IPS DF 6.9 (cell line): ENCODE data around the gene SLC23A2.
"Not testable (repeated sequence)": the region's sequence is repeated elsewhere in the genome, so short reads cannot be mapped to it uniquely, and the experiment has no call there.

Experiments
- DNase-seq: peaks from one replicate; pipeline ENCODE4 v3.0.0-alpha.2; 2013; ENCODE audit warnings: low read depth, low spot score
- H3K27ac ChIP-seq: one replicate; pipeline ENCODE4 v1.5.1; 2013; ENCODE audit warnings: low read length, control low read depth
- H3K27me3 ChIP-seq: 2 replicates; pipeline ENCODE4 v1.6.1; 2013; ENCODE audit warnings: mild to moderate bottlenecking, low read length; ENCODE audit not compliant: control insufficient read depth, insufficient read depth
- H3K36me3 ChIP-seq: 2 replicates; pipeline ENCODE4 v1.6.1; 2013; ENCODE audit warnings: low read length; ENCODE audit not compliant: control insufficient read depth, insufficient read depth
- H3K4me1 ChIP-seq: 2 replicates; pipeline ENCODE4 v1.6.1; 2013; ENCODE audit warnings: low read length; ENCODE audit not compliant: control insufficient read depth, insufficient read depth
- H3K4me3 ChIP-seq: 2 replicates; pipeline ENCODE4 v1.5.1; 2013; ENCODE audit warnings: mild to moderate bottlenecking, low read length
- H3K9me3 ChIP-seq: 2 replicates; pipeline ENCODE4 v1.6.1; 2013; ENCODE audit warnings: low read length, inconsistent platforms; ENCODE audit not compliant: control insufficient read depth, insufficient read depth
- WGBS: extraction: QIAGEN DNeasy Blood & Tissue Kit; methylation state at CpG from one replicate; pipeline ENCODE4 v1.1.7; 2013; ENCODE audit warnings: mixed read lengths, missing lambda C conversion rate; ENCODE audit not compliant: insufficient read length, insufficient coverage; 5-methylcytosine and 5-hydroxymethylcytosine counted together

The SLC23A2 gene

DNA sequence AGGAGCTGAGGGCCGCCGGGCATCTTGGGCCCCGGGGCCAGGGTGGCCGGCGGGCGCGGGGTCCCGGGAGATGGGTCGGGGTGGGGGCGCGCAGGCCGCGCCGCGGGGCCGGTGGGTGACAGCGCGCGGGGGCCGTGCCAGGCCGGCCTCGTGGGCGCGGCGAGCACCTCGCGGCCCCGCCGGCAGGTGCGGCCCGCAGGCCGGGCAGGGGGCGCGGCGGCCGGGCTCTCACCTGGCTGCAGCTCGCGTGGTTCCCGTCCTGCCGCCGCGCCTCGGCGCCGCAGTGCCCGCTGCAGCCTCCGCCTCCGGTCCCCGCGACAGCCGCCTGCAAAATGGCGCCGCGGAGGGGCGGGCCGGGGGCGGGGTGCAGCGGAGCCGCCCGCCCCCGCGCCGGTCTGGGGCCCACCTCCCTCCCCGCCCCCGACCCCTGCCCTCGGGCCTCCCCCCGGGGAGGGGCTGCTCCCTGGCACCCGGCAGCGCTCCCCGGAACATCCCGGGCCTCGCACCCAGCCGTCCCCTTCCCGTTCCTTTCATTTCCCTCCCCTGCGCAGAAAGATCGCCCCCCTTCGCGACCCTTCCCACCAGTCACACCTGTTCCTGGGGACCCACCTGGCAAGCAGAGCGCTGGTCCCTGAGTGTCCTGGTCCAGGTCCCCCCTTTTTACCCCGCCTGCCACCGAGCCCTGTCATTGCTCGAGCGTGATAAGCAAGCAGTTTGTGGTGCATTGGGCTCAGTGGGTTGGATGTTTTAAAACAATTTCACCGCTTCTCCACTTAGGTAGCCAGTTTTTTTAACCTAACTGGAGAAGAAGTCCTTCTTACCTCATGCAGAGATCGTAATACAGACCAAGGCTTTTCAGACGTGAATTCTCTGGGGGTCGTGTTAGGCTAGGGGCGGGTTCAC is at the start of gene SLC23A2:
Gene SLC23A2 (minus strand): TSS at position 337 of the 903 bp plus-strand sequence. CDS start 68,948 bp downstream, outside the sequence.
- Histone ChIP-seq H3K27ac (no peak within 1 kb of the TSS), H3K4me1 (no peaks in the 10 kb centered on the region), H3K4me3 (peak within 1 kb of the TSS; percentile 42), H3K36me3 (no peaks in the 10 kb centered on the region), H3K27me3 (no peaks in the 10 kb centered on the region), H3K9me3 (no peaks in the 10 kb centered on the region)
- DNase-seq, result no peak
- no CpG with 5 or more reads among the region's 88 CpGs for WGBS

DNA sequence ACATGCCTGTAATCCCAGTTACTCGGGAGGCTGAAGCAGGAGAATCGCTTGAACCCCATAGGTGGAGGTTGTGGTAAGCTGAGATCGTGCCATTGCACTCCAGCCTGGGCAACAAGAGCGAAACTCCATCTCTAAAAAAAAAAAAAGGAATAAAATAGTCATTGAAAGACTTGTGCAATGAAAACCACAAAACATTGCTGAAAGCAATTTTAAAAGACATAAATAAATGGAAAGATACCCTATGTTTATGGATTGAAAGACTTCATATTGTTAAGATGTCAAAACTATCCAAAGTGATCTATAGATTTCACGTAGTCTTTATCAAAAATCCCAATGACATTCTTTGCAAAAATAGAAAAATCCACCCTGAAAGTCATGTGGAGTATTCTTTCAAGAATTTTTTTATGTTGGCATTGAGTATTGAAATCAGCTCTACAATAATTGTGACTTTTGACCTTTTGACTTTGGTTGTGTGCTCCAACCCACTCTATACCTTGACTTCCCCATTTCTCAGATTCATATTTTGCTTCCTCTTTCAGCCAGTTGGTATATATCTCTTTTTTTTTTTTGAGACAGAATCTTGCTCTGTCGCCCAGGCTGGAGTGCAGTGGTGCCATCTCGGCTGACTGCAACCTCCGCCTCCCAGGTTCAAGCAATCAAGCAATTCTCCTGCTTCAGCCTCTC is 45.5 kb upstream of the SLC23A2 start:
- H3K9me3 ChIP-seq, result no peaks in the 10 kb centered on the region
- no CpG with 5 or more reads among the region's 8 CpGs for WGBS
- no peaks in the 10 kb centered on the region for H3K27me3 ChIP-seq
- no peaks in the 10 kb centered on the region for H3K4me1 ChIP-seq
- H3K4me3 ChIP-seq, result no peak overlapping the region
- H3K27ac ChIP-seq, result no peak overlapping the region
- H3K36me3 ChIP-seq, result no peaks in the 10 kb centered on the region
- DNase-seq, result no peak

GRCh38 chr20:5045906-5046305 is 44.6 kb upstream of the SLC23A2 start:
- H3K4me3 ChIP-seq, result no peak overlapping the region
- no peaks in the 10 kb centered on the region for H3K27me3 ChIP-seq
- DNase-seq, result no peak
- no peak overlapping the region for H3K27ac ChIP-seq
- no peaks in the 10 kb centered on the region for H3K9me3 ChIP-seq
- no peaks in the 10 kb centered on the region for H3K4me1 ChIP-seq
- no CpG with 5 or more reads among the region's 3 CpGs for WGBS
- H3K36me3 ChIP-seq, result no peaks in the 10 kb centered on the region

- no CpG with 5 or more reads among the region's 10 CpGs for WGBS
- H3K36me3 ChIP-seq, result no peaks in the 10 kb centered on the region
- H3K4me3 ChIP-seq, result no peak overlapping the region
These were observed 42.8 kb upstream of the SLC23A2 start for GRCh38 chr20:5044075-5044620.

GRCh38 chr20:5041433-5041832 is 40.1 kb upstream of the SLC23A2 start:
- DNase-seq, result no peak
- H3K27me3 ChIP-seq, result no peaks in the 10 kb centered on the region
- WGBS, result no CpG with 5 or more reads among the region's 3 CpGs
- H3K4me1 ChIP-seq, result no peaks in the 10 kb centered on the region
- no peaks in the 10 kb centered on the region for H3K9me3 ChIP-seq
- no peak overlapping the region for H3K4me3 ChIP-seq
- no peak overlapping the region for H3K27ac ChIP-seq
- no peaks in the 10 kb centered on the region for H3K36me3 ChIP-seq

More at GRCh38 chr20:5044075-5044620, 42.8 kb upstream of the SLC23A2 start:
- Histone ChIP-seq H3K9me3 (no peaks in the 10 kb centered on the region), H3K27me3 (no peaks in the 10 kb centered on the region), H3K4me1 (no peaks in the 10 kb centered on the region), H3K27ac (no peak overlapping the region)
- no peak for DNase-seq

- no peak for DNase-seq
- no peaks in the 10 kb centered on the region for H3K27me3 ChIP-seq
- H3K9me3 ChIP-seq, result no peaks in the 10 kb centered on the region
- H3K4me3 ChIP-seq, result no peak overlapping the region
- no peaks in the 10 kb centered on the region for H3K36me3 ChIP-seq
- no peaks in the 10 kb centered on the region for H3K4me1 ChIP-seq
- no CpG with 5 or more reads among the region's 4 CpGs for WGBS
- H3K27ac ChIP-seq, result no peak overlapping the region
These were observed 39.0 kb upstream of the SLC23A2 start for GRCh38 chr20:5040345-5040744.

GRCh38 chr20:5039889-5040288 is 38.6 kb upstream of the SLC23A2 start:
- no peak for DNase-seq
- Histone ChIP-seq H3K9me3 (no peaks in the 10 kb centered on the region), H3K36me3 (no peaks in the 10 kb centered on the region), H3K4me1 (no peaks in the 10 kb centered on the region), H3K4me3 (no peak overlapping the region), H3K27me3 (no peaks in the 10 kb centered on the region), H3K27ac (no peak overlapping the region)
- WGBS, result no CpG with 5 or more reads among the region's 1 CpG

- no peaks in the 10 kb centered on the region for H3K4me1 ChIP-seq
- H3K4me3 ChIP-seq, result no peak overlapping the region
- no CpG with 5 or more reads among the region's 8 CpGs for WGBS
- no peak for DNase-seq
- H3K9me3 ChIP-seq, result no peaks in the 10 kb centered on the region
- H3K27ac ChIP-seq, result no peak overlapping the region
- no peaks in the 10 kb centered on the region for H3K27me3 ChIP-seq
- H3K36me3 ChIP-seq, result no peaks in the 10 kb centered on the region
These were observed 37.9 kb upstream of the SLC23A2 start for GRCh38 chr20:5039255-5039657.

DNA sequence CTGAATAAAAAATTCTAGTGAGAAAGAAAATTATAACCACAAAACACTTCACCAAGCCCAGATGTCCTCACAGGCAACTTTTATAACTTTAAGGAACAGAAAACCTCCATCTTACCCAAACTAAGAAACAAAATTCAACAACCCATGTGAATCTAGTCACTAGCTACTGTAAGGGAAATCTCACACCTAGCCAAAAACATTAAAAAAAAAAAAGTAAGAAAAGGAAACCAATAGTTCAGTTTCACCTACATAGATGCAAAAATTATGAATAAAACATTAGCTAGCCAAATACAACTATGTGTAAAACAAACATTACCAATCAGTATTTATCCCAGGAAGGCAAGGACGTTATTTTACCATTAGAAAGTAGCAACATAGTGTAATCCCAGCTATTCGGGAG is 35.5 kb upstream of the SLC23A2 start:
- DNase-seq, result no peak
- H3K36me3 ChIP-seq, result no peaks in the 10 kb centered on the region
- no CpG with 5 or more reads among the region's 2 CpGs for WGBS
- no peaks in the 10 kb centered on the region for H3K9me3 ChIP-seq
- no peak overlapping the region for H3K4me3 ChIP-seq
- no peaks in the 10 kb centered on the region for H3K4me1 ChIP-seq
- H3K27me3 ChIP-seq, result no peaks in the 10 kb centered on the region
- no peak overlapping the region for H3K27ac ChIP-seq

- not testable (repeated sequence) for H3K36me3 ChIP-seq, H3K9me3 ChIP-seq
- no CpG with 5 or more reads among the region's 1 CpG for WGBS
These were observed 34.2 kb upstream of the SLC23A2 start for GRCh38 chr20:5035518-5035917.

More at GRCh38 chr20:5035518-5035917, 34.2 kb upstream of the SLC23A2 start:
- not testable (repeated sequence) for DNase-seq, H3K27ac ChIP-seq, H3K4me3 ChIP-seq, H3K4me1 ChIP-seq, H3K27me3 ChIP-seq
